HG02970 (cell line): Measurements from ENCODE around the gene C1orf21.
A peak's percentile ranks its signal among the peaks of the same experiment; 100 is the strongest.

Experiments
- ATAC-seq: cut with Tn5 transposase; IDR thresholded peaks from one replicate; pipeline ENCODE4 v1.9.1; 2021; ENCODE audit warnings: mild to moderate bottlenecking, moderate library complexity, moderate number of reproducible peaks; ENCODE audit not compliant: unreplicated experiment, low FRiP score

C1orf21 gene

GRCh38 chr1:184479435-184480167 is 92.8 kb downstream of the C1orf21 start:
- ATAC-seq = no peak

GRCh38 chr1:184480736-184481135 is 93.9 kb downstream of the C1orf21 start:
- ATAC-seq = no peak

GRCh38 chr1:184482136-184482535 is 95.3 kb downstream of the C1orf21 start:
- no peak for ATAC-seq

GRCh38 chr1:184483101-184483683 is 96.4 kb downstream of the C1orf21 start:
- no peak for ATAC-seq

GRCh38 chr1:184485751-184486723 is 99.2 kb downstream of the C1orf21 start:
- no peak for ATAC-seq

- ATAC-seq = no peak
These were observed 100.1 kb downstream of the C1orf21 start for GRCh38 chr1:184486761-184487445.

GRCh38 chr1:184487531-184488193 is 100.8 kb downstream of the C1orf21 start:
- ATAC-seq = no peak

GRCh38 chr1:184489908-184490307 is 103.1 kb downstream of the C1orf21 start:
- ATAC-seq = no peak

- no peak for ATAC-seq
These were observed 105.7 kb downstream of the C1orf21 start for GRCh38 chr1:184492536-184492935.

- no peak for ATAC-seq
These were observed 107.2 kb downstream of the C1orf21 start for GRCh38 chr1:184493987-184494388.

GRCh38 chr1:184494929-184495328 is 108.1 kb downstream of the C1orf21 start:
- ATAC-seq = peak; percentile 46

GRCh38 chr1:184497959-184498723 is 111.3 kb downstream of the C1orf21 start:
- ATAC-seq = no peak

- ATAC-seq = no peak
These were observed 112.8 kb downstream of the C1orf21 start for GRCh38 chr1:184499616-184500015.

GRCh38 chr1:184502161-184502560 is 115.3 kb downstream of the C1orf21 start:
- ATAC-seq = no peak

GRCh38 chr1:184503221-184503749 is 116.5 kb downstream of the C1orf21 start:
- no peak for ATAC-seq

- no peak for ATAC-seq
These were observed 117.5 kb downstream of the C1orf21 start for GRCh38 chr1:184504040-184504954.

GRCh38 chr1:184504955-184505338 is 118.1 kb downstream of the C1orf21 start:
- no peak for ATAC-seq

GRCh38 chr1:184506481-184506880 is 119.7 kb downstream of the C1orf21 start:
- no peak for ATAC-seq
